H9 (cell line): Measurements from ENCODE around the gene OR2S2. TPM values are rescaled to one million over a fixed set of nuclear protein-coding genes. Genes with fewer than 3 reads are reported as not detected.

Experiments used
- DNase-seq: peaks from one replicate; pipeline ENCODE4 v3.0.0-alpha.2; 2017
- H2AFZ ChIP-seq: one replicate; pipeline ENCODE4 v1.6.1; 2013; ENCODE audit warnings: mild to moderate bottlenecking, low read length, control low read depth, moderate library complexity
- H2AK5ac ChIP-seq: 2 replicates; pipeline ENCODE4 v1.6.1; 2013; ENCODE audit warnings: low read length, control low read depth, mixed read lengths; ENCODE audit not compliant: insufficient read length
- H2BK120ac ChIP-seq: one replicate; pipeline ENCODE4 v1.6.1; 2013; ENCODE audit warnings: low read depth, mild to moderate bottlenecking, low read length, control low read depth, inconsistent platforms; ENCODE audit not compliant: poor library complexity, severe bottlenecking
- H2BK12ac ChIP-seq: 2 replicates; pipeline ENCODE4 v1.6.1; 2013; ENCODE audit warnings: low read length, control low read depth, mixed read lengths, low read depth; ENCODE audit not compliant: insufficient read length
- H2BK15ac ChIP-seq: 2 replicates; pipeline ENCODE4 v1.6.1; 2013; ENCODE audit warnings: low read depth, low read length, control low read depth
- H2BK20ac ChIP-seq: one replicate; pipeline ENCODE4 v1.6.1; 2013; ENCODE audit warnings: low read depth, mild to moderate bottlenecking, low read length, control low read depth, inconsistent platforms; ENCODE audit not compliant: poor library complexity, severe bottlenecking
- H2BK5ac ChIP-seq: 2 replicates; pipeline ENCODE4 v1.6.1; 2013; ENCODE audit warnings: low read length, control low read depth, mixed read lengths; ENCODE audit not compliant: insufficient read length
- H3K14ac ChIP-seq: 2 replicates; pipeline ENCODE4 v1.6.1; 2013; ENCODE audit warnings: low read length, control low read depth; ENCODE audit not compliant: insufficient read depth
- H3K18ac ChIP-seq: 2 replicates; pipeline ENCODE4 v1.6.1; 2013; ENCODE audit warnings: low read depth, mild to moderate bottlenecking, mixed read lengths, low read length, control low read depth; ENCODE audit not compliant: insufficient read length
- H3K23ac ChIP-seq: 2 replicates; pipeline ENCODE4 v1.6.1; 2013; ENCODE audit warnings: low read length, control low read depth, mixed read lengths, low read depth; ENCODE audit not compliant: insufficient read length
- H3K23me2 ChIP-seq: 2 replicates; pipeline ENCODE4 v1.6.1; 2013; ENCODE audit warnings: low read depth, mild to moderate bottlenecking, mixed read lengths, low read length, control low read depth; ENCODE audit not compliant: insufficient read length, poor library complexity, severe bottlenecking
- H3K27ac ChIP-seq: 2 replicates; pipeline ENCODE4 v1.5.1; 2013; ENCODE audit warnings: low read length, control low read depth, mixed read lengths, low read depth; ENCODE audit not compliant: insufficient read length
- H3K27me3 ChIP-seq: 2 replicates; pipeline ENCODE4 v1.6.1; 2013; ENCODE audit warnings: low read length, control low read depth, inconsistent platforms; ENCODE audit not compliant: insufficient read depth
- H3K4ac ChIP-seq: 2 replicates; pipeline ENCODE4 v1.6.1; 2013; ENCODE audit warnings: low read depth, mild to moderate bottlenecking, control low read depth, inconsistent platforms, low read length, moderate library complexity
- H3K4me1 ChIP-seq: 2 replicates; pipeline ENCODE4 v1.6.1; 2013; ENCODE audit warnings: low read length, control low read depth, inconsistent platforms; ENCODE audit not compliant: insufficient read depth
- H3K4me2 ChIP-seq: 2 replicates; pipeline ENCODE4 v1.6.1; 2013; ENCODE audit warnings: low read length, control low read depth, mixed read lengths; ENCODE audit not compliant: insufficient read length, insufficient read depth
- H3K56ac ChIP-seq: 2 replicates; pipeline ENCODE4 v1.6.1; 2013; ENCODE audit warnings: low read depth, mild to moderate bottlenecking, mixed read lengths, low read length, control low read depth; ENCODE audit not compliant: insufficient read length
- H3K79me1 ChIP-seq: 2 replicates; pipeline ENCODE4 v1.6.1; 2013; ENCODE audit warnings: low read depth, mild to moderate bottlenecking, moderate library complexity, low read length, control low read depth, inconsistent platforms; ENCODE audit not compliant: insufficient read depth, poor library complexity, severe bottlenecking
- H3K79me2 ChIP-seq: 2 replicates; pipeline ENCODE4 v1.6.1; 2013; ENCODE audit warnings: low read length, control low read depth, inconsistent platforms; ENCODE audit not compliant: insufficient read depth
- H3K9ac ChIP-seq: 2 replicates; pipeline ENCODE4 v1.6.1; 2013; ENCODE audit warnings: low read length, control low read depth, mixed read lengths; ENCODE audit not compliant: insufficient read length; ENCODE audit errors: extremely low read depth
- H3K9me3 ChIP-seq: one replicate; pipeline ENCODE4 v1.6.1; 2013; ENCODE audit warnings: low read depth, low read length, inconsistent platforms; ENCODE audit not compliant: control insufficient read depth
- H3T11ph ChIP-seq: one replicate; pipeline ENCODE4 v1.6.1; 2013; ENCODE audit warnings: mild to moderate bottlenecking, low read length, control low read depth, inconsistent platforms
- H4K20me1 ChIP-seq: one replicate; pipeline ENCODE4 v1.6.1; 2013; ENCODE audit not compliant: control insufficient read depth, insufficient read length, insufficient read depth
- H4K5ac ChIP-seq: 2 replicates; pipeline ENCODE4 v1.6.1; 2013; ENCODE audit warnings: low read depth, mild to moderate bottlenecking, mixed read lengths, low read length, control low read depth; ENCODE audit not compliant: insufficient read length
- H4K8ac ChIP-seq: replicated peaks from 2 replicates; pipeline ENCODE4 v1.6.1; 2013; ENCODE audit warnings: low read length, control low read depth, mixed read lengths, low read depth; ENCODE audit not compliant: insufficient read length
- H4K91ac ChIP-seq: 2 replicates; pipeline ENCODE4 v1.6.1; 2013; ENCODE audit warnings: low read depth, mild to moderate bottlenecking, moderate library complexity, mixed read lengths, low read length, control low read depth; ENCODE audit not compliant: insufficient read length
- H3K27ac Mint-ChIP-seq, 3 experiments: 2 replicates in 2 of 3; 3 replicates in 1 of 3; pipeline ENCODE4 v1.8.0; 2020 to 2021; ENCODE audit warnings: mixed read lengths in 3 of 3, mild to moderate bottlenecking in 1 of 3, moderate library complexity in 1 of 3
- H3K27me3 Mint-ChIP-seq: 2 replicates; pipeline ENCODE4 v1.8.0; 2021; ENCODE audit warnings: low read depth, mild to moderate bottlenecking, moderate library complexity, mixed read lengths
- H3K36me3 Mint-ChIP-seq, 3 experiments: 2 replicates in 2 of 3; 3 replicates in 1 of 3; pipeline ENCODE4 v1.8.0; 2020 to 2021; ENCODE audit warnings: low read depth in 3 of 3, mixed read lengths in 3 of 3; ENCODE audit not compliant: insufficient read depth in 1 of 3
- H3K4me1 Mint-ChIP-seq, 2 experiments: 2 replicates each; pipeline ENCODE4 v1.8.0; 2020; ENCODE audit warnings: mixed read lengths in 2 of 2
- H3K4me3 Mint-ChIP-seq, 2 experiments: 2 replicates in 1 of 2; 3 replicates in 1 of 2; pipeline ENCODE4 v1.8.0; 2020 to 2021; ENCODE audit warnings: mild to moderate bottlenecking in 2 of 2, mixed read lengths in 2 of 2, moderate library complexity in 1 of 2
- H3K9me3 Mint-ChIP-seq, 2 experiments: 2 replicates in 1 of 2; 3 replicates in 1 of 2; pipeline ENCODE4 v1.8.0; 2020; ENCODE audit warnings: mild to moderate bottlenecking in 2 of 2, mixed read lengths in 2 of 2, moderate library complexity in 1 of 2
- CTCF ChIP-seq: fragments of 200-600 bp; sonication (generic); conservative IDR thresholded peaks from 3 replicates; pipeline ENCODE4 v1.8.0; 2021; ENCODE audit warnings: antibody characterized with exemption, mild to moderate bottlenecking
- WGBS: extraction: QIAGEN DNeasy Blood & Tissue Kit; methylation state at CpG from one replicate; pipeline ENCODE4 v1.1.7; 2013; ENCODE audit warnings: missing lambda C conversion rate, low lambda C conversion rate, mixed read lengths; ENCODE audit not compliant: insufficient read length; ENCODE audit errors: extremely low coverage; 5-methylcytosine and 5-hydroxymethylcytosine counted together
- total RNA-seq: library from RNA; stranded (reverse); gene quantifications from 2 replicates; pipeline ENCODE4 v1.2.1, GENCODE V29; 2021

Gene OR2S2
- total RNA-seq, 1 experiment from 2014 or later: not detected

GRCh38 chr9:35994959-35995358 is 37.0 kb upstream of the OR2S2 start:
- H2BK15ac ChIP-seq: no peak overlapping the region
- H3K4me1 ChIP-seq: 0 out of 2 replicates have a peak, but pooled peaks cover 1% of the 10 kb centered on the region
- H3K9ac ChIP-seq: no peak overlapping the region
- H3K9me3 Mint-ChIP-seq: peaks cover 9 to 17% of the 10 kb centered on the region in 2 experiments
- no peak overlapping the region for H3K23ac ChIP-seq
- no peak for DNase-seq
- no peaks in the 10 kb centered on the region for H4K20me1 ChIP-seq
- H2BK20ac ChIP-seq: no peak overlapping the region
- H3K79me2 ChIP-seq: no peaks in the 10 kb centered on the region
- no peak overlapping the region for H3T11ph ChIP-seq
- no peak overlapping the region for H3K4me3 Mint-ChIP-seq
- WGBS: no CpG with 5 or more reads among the region's 2 CpGs
- H3K27me3 Mint-ChIP-seq: peaks cover 25% of the 10 kb centered on the region
- H2AK5ac ChIP-seq: no peak overlapping the region
- no peak overlapping the region for H2BK120ac ChIP-seq
- no peak overlapping the region for H4K91ac ChIP-seq
- H3K23me2 ChIP-seq: no peaks in the 10 kb centered on the region
- no peak overlapping the region for H3K27ac Mint-ChIP-seq
- no peak overlapping the region for H3K56ac ChIP-seq
- H3K18ac ChIP-seq: no peak overlapping the region
- H3K27ac ChIP-seq: no peak overlapping the region
- H3K9me3 ChIP-seq: peaks cover 4% of the 10 kb centered on the region
- no peak overlapping the region for H2BK12ac ChIP-seq
- H2AFZ ChIP-seq: no peak overlapping the region
- TF ChIP-seq CTCF: no peak
- H2BK5ac ChIP-seq: no peak overlapping the region
- H3K14ac ChIP-seq: no peak overlapping the region
- H3K4me2 ChIP-seq: no peak overlapping the region
- no peak overlapping the region for H3K4ac ChIP-seq
- H4K8ac ChIP-seq: no peak overlapping the region
- H3K36me3 Mint-ChIP-seq: 0 out of 7 replicates have a peak, but pooled peaks cover 0 to 4% (median 0%) of the 10 kb centered on the region in 3 experiments
- no peaks in the 10 kb centered on the region for H3K27me3 ChIP-seq
- peaks cover 0 to 8% of the 10 kb centered on the region in 2 experiments; a peak in 2 of 4 replicates for H3K4me1 Mint-ChIP-seq
- no peak overlapping the region for H4K5ac ChIP-seq
- H3K79me1 ChIP-seq: no peaks in the 10 kb centered on the region
